Esophagus muscularis mucosa (tissue), 4 donors: ENCODE measurements around the gene ULK3.

Source experiments
- CTCF ChIP-seq, 3 experiments: fragments of 200-600 bp in 2 of 3; fragments of 450-650 bp in 1 of 3; sonication (generic) in 2 of 3; IDR thresholded peaks; one replicate each; pipeline ENCODE4 v1.5.1; 2017 to 2019; ENCODE audit warnings: antibody characterized with exemption in 3 of 3, mild to moderate bottlenecking in 2 of 3, moderate library complexity in 1 of 3
- EP300 ChIP-seq: sonication (generic); formaldehyde crosslinking; IDR thresholded peaks from one replicate; pipeline ENCODE4 v1.6.1; 2017; ENCODE audit warnings: antibody characterized with exemption
- POLR2A ChIP-seq: fragments of 450-650 bp; IDR thresholded peaks from one replicate; pipeline ENCODE4 v1.6.1; 2017; ENCODE audit warnings: antibody characterized with exemption, moderate library complexity, mild to moderate bottlenecking, low read depth

GRCh38 chr15:74822233-74822632, 20.7 kb downstream of the ULK3 start:
- TF ChIP-seq EP300 (no peak), POLR2A (no peak), CTCF (IDR thresholded peaks at IDR 0.05) (no peak)
